Stomach (tissue), 4 donors: ENCODE data around the gene SGCA.

Experiments used
- POLR2A ChIP-seq, 4 donors: fragments of 450-650 bp; IDR thresholded peaks; one replicate each; pipeline ENCODE4 v1.6.1; 2016; ENCODE audit warnings: antibody characterized with exemption in 4 of 4, control low read depth in 2 of 4, mild to moderate bottlenecking in 1 of 4, moderate library complexity in 1 of 4
- TF ChIP-seq, protein P1 (sequence below), 7 experiments: fragments of 450-650 bp in 4 of 7; fragments of 200-600 bp in 3 of 7; sonication (generic) in 3 of 7; IDR thresholded peaks; one replicate each; pipeline ENCODE4 v1.5.1; 2016 to 2019; ENCODE audit warnings: antibody characterized with exemption in 7 of 7, control low read depth in 2 of 7, mild to moderate bottlenecking in 1 of 7

DNA sequence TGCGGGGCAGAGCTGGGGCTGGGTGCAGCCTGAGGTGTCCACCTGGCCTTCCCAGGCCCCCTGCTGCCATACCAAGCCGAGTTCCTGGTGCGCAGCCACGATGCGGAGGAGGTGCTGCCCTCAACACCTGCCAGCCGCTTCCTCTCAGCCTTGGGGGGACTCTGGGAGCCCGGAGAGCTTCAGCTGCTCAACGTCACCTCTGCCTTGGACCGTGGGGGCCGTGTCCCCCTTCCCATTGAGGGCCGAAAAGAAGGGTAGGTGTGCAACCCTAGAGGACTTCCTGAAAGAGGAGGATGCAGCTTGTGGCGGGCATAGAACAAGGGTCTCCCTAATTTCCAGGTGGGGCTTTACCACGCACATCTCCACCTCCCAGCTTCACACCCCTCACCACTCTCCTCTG, 2.5 kb downstream of the SGCA start:
- TF ChIP-seq, protein P1, sequence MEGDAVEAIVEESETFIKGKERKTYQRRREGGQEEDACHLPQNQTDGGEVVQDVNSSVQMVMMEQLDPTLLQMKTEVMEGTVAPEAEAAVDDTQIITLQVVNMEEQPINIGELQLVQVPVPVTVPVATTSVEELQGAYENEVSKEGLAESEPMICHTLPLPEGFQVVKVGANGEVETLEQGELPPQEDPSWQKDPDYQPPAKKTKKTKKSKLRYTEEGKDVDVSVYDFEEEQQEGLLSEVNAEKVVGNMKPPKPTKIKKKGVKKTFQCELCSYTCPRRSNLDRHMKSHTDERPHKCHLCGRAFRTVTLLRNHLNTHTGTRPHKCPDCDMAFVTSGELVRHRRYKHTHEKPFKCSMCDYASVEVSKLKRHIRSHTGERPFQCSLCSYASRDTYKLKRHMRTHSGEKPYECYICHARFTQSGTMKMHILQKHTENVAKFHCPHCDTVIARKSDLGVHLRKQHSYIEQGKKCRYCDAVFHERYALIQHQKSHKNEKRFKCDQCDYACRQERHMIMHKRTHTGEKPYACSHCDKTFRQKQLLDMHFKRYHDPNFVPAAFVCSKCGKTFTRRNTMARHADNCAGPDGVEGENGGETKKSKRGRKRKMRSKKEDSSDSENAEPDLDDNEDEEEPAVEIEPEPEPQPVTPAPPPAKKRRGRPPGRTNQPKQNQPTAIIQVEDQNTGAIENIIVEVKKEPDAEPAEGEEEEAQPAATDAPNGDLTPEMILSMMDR (IDR thresholded peaks at IDR 0.05): no peak
- no peak for TF ChIP-seq POLR2A (IDR thresholded peaks at IDR 0.05)
